Ammon's horn (tissue), 1 donor: ENCODE measurements around the gene CCDC32.
A peak's percentile ranks its signal among the peaks of the same experiment; 100 is the strongest.
"Not testable (repeated sequence)": the region's sequence is repeated elsewhere in the genome, so short reads cannot be mapped to it uniquely, and the experiment has no call there.

Experiments
- DNase-seq: peaks from one replicate; pipeline ENCODE4 v3.0.0-alpha.2; 2016; ENCODE audit warnings: low spot score

The CCDC32 gene, protein sequence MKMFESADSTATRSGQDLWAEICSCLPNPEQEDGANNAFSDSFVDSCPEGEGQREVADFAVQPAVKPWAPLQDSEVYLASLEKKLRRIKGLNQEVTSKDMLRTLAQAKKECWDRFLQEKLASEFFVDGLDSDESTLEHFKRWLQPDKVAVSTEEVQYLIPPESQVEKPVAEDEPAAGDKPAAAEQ

DNA sequence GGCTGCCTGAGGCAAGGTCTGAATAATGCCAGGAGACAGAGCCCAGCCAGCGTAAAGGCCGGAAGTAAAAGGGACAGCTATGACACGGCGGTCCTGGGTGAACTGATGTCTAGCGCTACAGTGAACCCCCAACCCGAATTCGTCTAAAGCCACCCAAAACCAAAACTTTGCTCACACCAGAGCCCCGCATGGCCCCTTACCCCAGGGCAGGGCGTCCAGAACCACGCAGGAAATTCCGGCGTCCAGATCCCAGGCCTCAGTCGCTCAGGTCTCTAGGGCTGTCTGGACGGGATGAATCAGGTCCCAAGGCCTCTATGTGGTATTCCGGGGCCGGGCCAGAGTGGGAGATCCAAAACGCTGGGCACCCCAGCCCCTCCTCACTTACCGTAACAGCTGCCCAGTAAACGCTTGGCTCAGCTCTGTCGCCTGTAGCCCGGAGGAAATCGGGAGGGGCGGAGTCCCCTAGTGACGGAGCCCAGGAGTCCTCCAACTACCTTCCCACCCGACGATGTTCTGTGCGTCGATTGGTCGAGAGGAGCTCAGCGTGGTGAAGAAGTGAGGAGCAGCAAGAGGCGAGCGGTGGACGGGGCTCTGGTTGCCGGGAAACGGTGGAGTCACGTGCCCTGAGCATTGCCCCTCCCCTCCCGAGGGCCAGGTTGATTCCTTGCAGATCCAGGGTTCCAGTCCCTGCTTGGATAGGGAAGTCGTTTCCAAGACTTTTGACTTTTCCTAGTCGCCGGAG is at the start of gene CCDC32:
TSS of gene CCDC32 (minus strand) at position 452 of the 742 bp plus-strand sequence. CDS start 2,027 bp downstream, outside the sequence.
- peak; percentile 100 for DNase-seq

GRCh38 chr15:40613080-40613479 is 48.2 kb upstream of the CCDC32 start:
- DNase-seq, result no peak

DNA sequence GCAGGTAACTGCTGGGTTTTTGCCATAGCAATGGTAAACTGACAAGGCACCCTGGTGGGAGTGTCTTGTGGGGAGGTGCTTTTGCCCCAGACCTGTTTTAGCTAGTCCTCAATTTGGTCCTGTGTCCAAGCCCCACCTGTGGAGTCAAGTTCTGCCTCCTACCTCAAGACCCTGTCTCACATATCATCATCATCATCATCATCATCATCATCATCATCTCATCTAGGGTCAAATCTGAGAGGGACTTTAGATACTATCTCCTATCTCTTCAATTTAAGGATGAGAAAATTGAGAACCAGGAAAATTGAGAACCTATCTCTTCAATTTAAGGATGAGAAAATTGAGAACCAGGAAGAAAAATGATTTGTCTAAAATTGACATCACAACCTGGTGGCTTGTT is 39.1 kb upstream of the CCDC32 start:
- no peak for DNase-seq

DNA sequence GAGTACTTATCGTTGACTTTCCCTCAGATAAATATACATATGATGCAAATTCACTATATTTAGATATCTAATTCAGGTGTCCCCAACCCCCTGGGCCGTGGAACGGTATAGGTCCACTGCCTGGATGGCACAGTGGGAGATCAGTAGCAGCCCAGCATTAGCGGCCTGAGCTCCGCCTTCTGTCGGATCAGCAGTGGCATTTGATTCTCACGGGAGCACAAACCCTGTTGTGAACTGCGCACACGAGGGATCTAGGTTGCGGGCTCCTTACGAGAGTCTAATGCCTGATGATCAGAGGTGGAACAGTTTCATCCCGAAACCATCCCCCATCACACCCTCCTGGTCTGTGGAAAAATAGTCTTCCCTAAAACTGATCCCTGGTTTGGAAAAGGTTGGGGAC is 36.1 kb upstream of the CCDC32 start:
- DNase-seq, result no peak

GRCh38 chr15:40598672-40599071 is 33.8 kb upstream of the CCDC32 start:
- no peak for DNase-seq

DNA sequence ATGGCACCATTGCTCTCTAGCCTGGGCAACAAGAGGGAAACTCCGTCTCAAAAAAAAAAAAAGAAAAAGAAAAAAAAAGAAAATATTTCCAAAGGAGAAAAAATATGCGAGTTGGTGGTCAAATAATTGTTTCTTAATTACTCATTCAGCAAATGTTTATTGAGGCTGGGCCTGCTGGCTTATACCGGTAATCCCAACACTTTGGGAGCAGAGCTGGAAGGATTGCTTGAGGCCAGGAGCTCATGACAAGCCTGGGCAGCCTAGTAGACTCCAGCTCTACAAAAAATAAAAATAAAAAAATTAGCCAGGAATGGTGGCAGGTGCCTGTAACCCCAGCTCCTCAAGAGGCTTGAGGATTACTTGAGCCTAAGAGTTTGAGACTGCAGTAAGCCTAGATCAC is 33.3 kb upstream of the CCDC32 start:
- no peak for DNase-seq

GRCh38 chr15:40597024-40597423 is 32.2 kb upstream of the CCDC32 start:
- no peak for DNase-seq

GRCh38 chr15:40595773-40596172 is 30.9 kb upstream of the CCDC32 start:
- no peak for DNase-seq

- no peak for DNase-seq
These were observed 30.4 kb upstream of the CCDC32 start for GRCh38 chr15:40595219-40595618.

- DNase-seq, result no peak
These were observed 29.6 kb upstream of the CCDC32 start for GRCh38 chr15:40594429-40594836.

- DNase-seq, result peak; percentile 97
These were observed 29.0 kb upstream of the CCDC32 start, which contains the start of gene KNL1 for GRCh38 chr15:40593588-40594428. KNL1 (plus strand) TSS chr15:40594249; CDS start chr15:40602932, 8,683 bp downstream.

GRCh38 chr15:40593165-40593564 is 28.3 kb upstream of the CCDC32 start:
- no peak for DNase-seq

GRCh38 chr15:40591389-40591788 is 26.5 kb upstream of the CCDC32 start:
- DNase-seq, result no peak

GRCh38 chr15:40590667-40591050 is 25.8 kb upstream of the CCDC32 start:
- DNase-seq, result no peak

DNA sequence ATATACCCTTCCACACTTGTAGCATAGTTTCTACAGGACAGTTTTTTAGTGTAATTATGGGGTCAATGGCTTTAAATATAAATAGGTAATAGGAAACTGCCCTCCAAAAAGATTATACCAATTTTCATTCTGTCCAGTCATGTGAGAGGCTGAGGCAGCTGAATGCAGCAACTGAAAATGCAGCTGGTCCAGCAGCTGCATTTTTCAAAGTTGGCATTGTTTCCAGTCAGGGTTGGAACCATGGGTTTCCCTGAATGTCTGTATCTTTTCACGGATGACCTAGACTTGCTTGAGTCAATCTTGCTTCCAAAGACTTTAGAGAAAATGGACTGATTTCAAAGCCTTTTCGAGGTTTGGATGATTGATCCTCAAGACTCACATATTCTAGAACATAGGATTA is 19.3 kb upstream of the CCDC32 start:
- peak; percentile 52 for DNase-seq

GRCh38 chr15:40582726-40583246 is 17.9 kb upstream of the CCDC32 start:
- DNase-seq, result no peak

DNA sequence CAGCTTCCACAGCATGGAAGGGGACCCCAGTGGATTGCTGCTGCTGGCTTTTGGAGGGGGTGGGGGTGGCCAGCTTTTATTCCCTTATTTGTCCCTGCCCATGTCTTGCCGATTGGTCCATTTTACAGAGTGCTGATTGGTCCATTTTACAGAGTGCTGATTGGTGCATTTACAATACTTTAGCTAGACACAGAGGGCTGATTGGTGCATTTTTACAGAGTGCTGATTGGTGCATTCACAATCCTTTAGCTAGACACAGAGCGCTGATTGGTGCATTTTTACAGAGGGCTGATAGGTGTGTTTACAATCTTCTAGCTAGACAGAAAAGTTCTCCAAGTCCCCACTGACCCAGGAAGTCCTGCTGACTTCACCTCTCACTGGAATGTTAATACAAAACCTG is 17.0 kb upstream of the CCDC32 start:
- DNase-seq, result not testable (repeated sequence)

GRCh38 chr15:40578892-40579291 is 14.1 kb upstream of the CCDC32 start:
- DNase-seq, result no peak

- DNase-seq, result not testable (repeated sequence)
These were observed 12.1 kb upstream of the CCDC32 start for GRCh38 chr15:40576914-40577313.

GRCh38 chr15:40575113-40575512 is 10.3 kb upstream of the CCDC32 start:
- no peak for DNase-seq

DNA sequence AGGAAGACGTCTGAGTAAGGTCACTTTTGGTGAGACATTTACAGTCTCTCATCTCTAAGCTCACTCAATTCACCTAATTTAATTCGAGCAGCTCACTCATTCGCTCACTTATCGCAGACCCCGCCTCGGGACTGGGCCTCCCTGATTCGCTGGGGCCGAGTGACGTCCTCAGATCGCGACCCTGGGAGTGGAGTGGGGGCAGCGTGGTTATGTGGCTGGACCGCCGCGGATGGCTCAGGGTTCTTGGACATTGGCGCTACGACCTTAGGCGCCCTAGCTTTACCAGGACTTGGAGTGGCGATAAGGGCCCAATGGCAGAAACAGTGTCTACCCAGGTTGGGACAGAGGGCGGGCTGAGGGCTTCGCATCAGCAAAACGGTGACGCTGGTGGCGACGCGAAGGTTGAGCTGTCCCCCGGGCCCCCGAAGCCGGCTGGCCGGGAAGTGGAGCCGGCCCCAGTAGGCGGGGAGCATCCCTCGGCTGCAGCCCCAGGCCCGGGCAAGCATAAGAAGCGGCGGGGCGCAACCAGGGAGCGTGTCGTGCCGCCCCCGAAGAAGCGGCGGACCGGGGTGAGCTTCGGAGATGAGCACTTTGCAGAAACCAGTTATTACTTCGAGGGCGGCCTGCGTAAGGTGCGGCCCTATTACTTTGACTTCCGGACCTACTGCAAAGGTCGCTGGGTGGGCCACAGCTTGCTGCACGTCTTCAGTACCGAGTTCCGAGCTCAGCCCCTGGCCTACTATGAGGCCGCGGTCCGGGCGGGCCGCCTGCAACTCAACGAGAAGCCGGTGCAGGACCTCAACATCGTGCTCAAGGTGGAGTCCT is 4.5 kb upstream of the CCDC32 start, which contains the start of gene RPUSD2:
TSS of gene RPUSD2 (plus strand) at position 171 of the 825 bp plus-strand sequence. CDS start at position 210, 39 bp downstream.
- DNase-seq, result peak; percentile 96
